GM04504 (cell line): Measurements from ENCODE around the gene CDC42BPA.
"Not testable (repeated sequence)": the region's sequence is repeated elsewhere in the genome, so short reads cannot be mapped to it uniquely, and the experiment has no call there.

Source experiments
- DNase-seq: peaks from one replicate; pipeline ENCODE4 v3.0.0-alpha.2; 2012; ENCODE audit warnings: low read depth

Gene CDC42BPA

GRCh38 chr1:227192163-227192562 lies 126.1 kb downstream of the CDC42BPA start:
- DNase-seq = peak; percentile 94

GRCh38 chr1:227191607-227192006 lies 126.7 kb downstream of the CDC42BPA start:
- no peak for DNase-seq

- no peak for DNase-seq
Measured at GRCh38 chr1:227190321-227190720, 128.0 kb downstream of the CDC42BPA start.

- DNase-seq = no peak
Measured at GRCh38 chr1:227185291-227185690, 133.0 kb downstream of the CDC42BPA start.

GRCh38 chr1:227182012-227182411 lies 136.3 kb downstream of the CDC42BPA start:
- DNase-seq = no peak

GRCh38 chr1:227175611-227176010 lies 142.7 kb downstream of the CDC42BPA start:
- DNase-seq = no peak

- peak; percentile 48 for DNase-seq
Measured at GRCh38 chr1:227174164-227174563, 144.1 kb downstream of the CDC42BPA start.

GRCh38 chr1:227170361-227171166 lies 147.7 kb downstream of the CDC42BPA start:
- peak; percentile 54 for DNase-seq

GRCh38 chr1:227169343-227169742 lies 148.9 kb downstream of the CDC42BPA start:
- no peak for DNase-seq

GRCh38 chr1:227167276-227168101 lies 150.8 kb downstream of the CDC42BPA start:
- DNase-seq = no peak

GRCh38 chr1:227166559-227166958 lies 151.7 kb downstream of the CDC42BPA start:
- no peak for DNase-seq

- no peak for DNase-seq
Measured at GRCh38 chr1:227161470-227161869, 156.8 kb downstream of the CDC42BPA start.

GRCh38 chr1:227156520-227156919 lies 161.8 kb downstream of the CDC42BPA start:
- DNase-seq = no peak

- DNase-seq = no peak
Measured at GRCh38 chr1:227155688-227156087, 162.6 kb downstream of the CDC42BPA start.

GRCh38 chr1:227155004-227155403 lies 163.3 kb downstream of the CDC42BPA start:
- no peak for DNase-seq

GRCh38 chr1:227152525-227152924 lies 165.8 kb downstream of the CDC42BPA start:
- no peak for DNase-seq

GRCh38 chr1:227140376-227140775 lies 177.9 kb downstream of the CDC42BPA start:
- DNase-seq = no peak

GRCh38 chr1:227136210-227136820 lies 182.0 kb downstream of the CDC42BPA start:
- DNase-seq = no peak

GRCh38 chr1:227134686-227135314 lies 183.5 kb downstream of the CDC42BPA start:
- DNase-seq = no peak

GRCh38 chr1:227132695-227133094 lies 185.6 kb downstream of the CDC42BPA start:
- DNase-seq = not testable (repeated sequence)

- DNase-seq = peak; percentile 21
Measured at GRCh38 chr1:227131193-227131592, 187.1 kb downstream of the CDC42BPA start.

GRCh38 chr1:227127891-227128290 lies 190.4 kb downstream of the CDC42BPA start:
- no peak for DNase-seq
